HG03575 (cell line): ENCODE results near the gene LRSAM1.

Source experiments
- ATAC-seq: cut with Tn5 transposase; IDR thresholded peaks from one replicate; pipeline ENCODE4 v1.9.1; 2021; ENCODE audit not compliant: unreplicated experiment, insufficient number of reproducible peaks, low FRiP score; ENCODE audit errors: extremely low read depth

Gene LRSAM1

GRCh38 chr9:127423934-127424675 is 27.2 kb upstream of the LRSAM1 start, which contains the start of gene ZNF79:
ZNF79 (plus strand) TSS chr9:127424382; CDS start chr9:127424788, 406 bp downstream.
- no peak for ATAC-seq

DNA sequence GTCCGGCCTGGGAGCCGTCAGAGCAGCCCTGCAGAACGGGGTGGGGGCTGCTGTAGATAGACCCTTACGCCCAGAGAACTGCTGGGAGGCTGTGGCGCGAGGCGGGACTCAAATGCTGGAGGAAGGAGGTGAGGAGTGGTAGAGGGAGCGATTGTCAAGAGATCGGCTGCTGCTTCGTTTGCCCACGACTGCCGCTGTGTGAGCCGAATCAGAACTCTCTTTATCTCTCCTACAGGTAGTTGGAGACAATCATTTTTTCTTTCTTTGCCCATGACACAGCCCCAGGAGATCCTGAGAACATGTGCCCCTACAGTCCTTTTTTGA is 26.7 kb upstream of the LRSAM1 start:
- ATAC-seq, result no peak

GRCh38 chr9:127426756-127427155 is 24.6 kb upstream of the LRSAM1 start:
- ATAC-seq, result no peak

- ATAC-seq, result no peak
Measured at GRCh38 chr9:127428348-127428747, 23.0 kb upstream of the LRSAM1 start.

GRCh38 chr9:127430415-127430814 is 20.9 kb upstream of the LRSAM1 start:
- no peak for ATAC-seq

GRCh38 chr9:127437497-127438264 is 13.6 kb upstream of the LRSAM1 start:
- ATAC-seq, result no peak

- ATAC-seq, result no peak
Measured at GRCh38 chr9:127438394-127438793, 12.9 kb upstream of the LRSAM1 start.

DNA sequence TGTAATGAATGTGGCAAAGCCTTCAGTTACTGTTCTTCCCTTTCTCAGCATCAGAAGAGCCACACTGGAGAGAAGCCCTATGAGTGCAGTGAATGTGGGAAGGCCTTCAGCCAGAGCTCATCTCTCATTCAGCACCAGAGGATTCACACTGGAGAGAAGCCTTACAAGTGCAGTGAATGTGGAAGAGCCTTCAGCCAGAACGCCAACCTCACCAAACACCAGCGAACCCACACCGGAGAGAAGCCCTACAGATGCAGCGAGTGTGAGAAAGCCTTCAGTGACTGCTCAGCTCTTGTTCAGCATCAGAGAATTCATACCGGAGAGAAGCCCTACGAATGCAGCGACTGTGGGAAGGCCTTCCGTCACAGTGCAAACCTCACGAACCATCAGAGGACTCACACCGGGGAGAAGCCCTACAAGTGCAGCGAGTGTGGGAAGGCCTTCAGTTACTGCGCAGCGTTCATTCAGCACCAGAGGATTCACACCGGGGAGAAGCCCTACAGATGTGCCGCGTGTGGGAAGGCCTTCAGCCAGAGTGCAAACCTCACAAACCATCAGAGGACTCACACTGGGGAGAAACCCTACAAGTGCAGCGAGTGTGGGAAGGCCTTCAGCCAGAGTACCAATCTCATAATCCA is 6.9 kb upstream of the LRSAM1 start:
- ATAC-seq, result no peak

DNA sequence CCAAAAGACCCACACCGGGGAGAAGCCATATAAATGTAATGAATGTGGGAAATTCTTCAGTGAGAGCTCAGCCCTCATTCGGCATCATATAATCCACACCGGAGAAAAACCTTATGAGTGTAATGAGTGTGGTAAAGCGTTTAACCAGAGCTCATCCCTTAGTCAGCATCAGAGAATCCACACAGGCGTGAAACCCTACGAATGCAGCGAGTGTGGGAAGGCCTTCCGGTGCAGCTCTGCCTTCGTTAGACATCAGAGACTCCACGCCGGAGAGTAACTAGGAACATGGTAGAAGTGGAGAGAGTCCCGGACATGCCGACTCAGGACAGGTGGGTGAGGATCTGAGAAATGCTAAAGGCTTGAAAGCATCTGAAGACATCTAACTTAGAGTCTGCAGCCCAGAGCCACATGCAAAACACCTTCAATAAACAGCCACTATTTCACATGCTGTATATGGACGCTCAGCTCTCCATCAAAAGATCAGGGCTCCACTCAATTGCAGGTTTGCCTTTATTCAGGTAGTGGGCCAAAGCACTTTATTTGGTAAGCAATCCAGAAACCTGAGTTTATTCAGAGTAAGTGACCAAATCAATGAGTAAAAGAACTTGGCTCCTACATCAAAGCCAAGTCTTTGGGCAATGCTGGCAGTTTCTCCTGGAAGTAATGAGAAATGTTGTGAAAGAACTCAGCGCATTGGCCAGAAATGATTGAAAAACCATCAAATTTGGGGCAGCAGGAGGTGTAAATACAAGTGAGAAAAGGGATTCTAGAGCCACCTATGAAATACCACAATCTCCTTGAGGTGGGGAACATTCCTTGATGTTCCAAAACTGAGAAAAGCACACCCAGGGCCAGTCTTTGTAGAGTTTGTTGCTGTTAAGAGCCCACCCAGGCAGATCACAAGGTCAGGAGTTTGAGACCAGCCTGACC is 6.1 kb upstream of the LRSAM1 start:
- no peak for ATAC-seq

DNA sequence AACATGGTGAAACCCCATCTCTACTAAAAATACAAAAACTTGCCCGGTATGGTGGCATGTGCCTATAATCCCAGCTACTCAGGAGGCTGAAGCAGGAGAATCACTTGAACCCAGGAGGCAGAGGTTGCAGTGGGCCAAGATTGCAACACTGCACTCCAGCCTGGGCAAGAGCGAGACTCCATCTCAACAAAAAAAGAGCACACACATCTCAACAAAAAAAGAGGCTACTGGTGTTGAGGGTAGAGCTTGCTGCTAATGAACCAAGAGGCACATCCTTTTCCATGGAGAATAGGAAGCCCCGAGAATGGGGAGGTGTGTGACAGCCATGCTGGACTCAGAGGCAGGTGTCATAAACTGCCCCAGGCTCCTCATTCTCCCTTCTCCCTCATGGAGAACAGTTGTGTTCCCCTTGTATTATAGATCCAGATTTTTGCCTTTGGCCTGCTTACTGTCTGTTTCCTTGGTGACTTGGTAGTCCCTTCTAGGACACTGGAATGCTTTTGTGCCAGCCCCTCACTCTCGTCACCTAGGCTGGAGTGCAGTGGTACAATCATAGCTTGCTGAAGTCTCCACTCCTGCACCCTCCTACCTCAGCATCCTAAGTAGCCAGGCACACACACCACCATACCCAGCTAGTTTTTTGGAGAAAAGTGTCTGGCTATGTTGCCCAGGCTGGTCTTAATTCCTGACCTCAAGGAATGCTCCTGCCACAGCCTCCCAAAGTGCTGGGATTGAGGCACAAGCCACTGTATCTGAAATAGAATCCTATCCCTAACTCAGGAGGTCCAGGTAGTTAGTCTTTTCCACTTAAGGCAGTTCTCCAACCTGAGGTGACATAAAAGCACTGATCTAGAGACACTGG is 5.2 kb upstream of the LRSAM1 start:
- ATAC-seq, result no peak

GRCh38 chr9:127446713-127447415 is 4.4 kb upstream of the LRSAM1 start:
- ATAC-seq, result no peak

- ATAC-seq, result no peak
Measured at GRCh38 chr9:127447416-127448111, 3.7 kb upstream of the LRSAM1 start.

GRCh38 chr9:127448112-127448805 is 3.1 kb upstream of the LRSAM1 start:
- no peak for ATAC-seq

- no peak for ATAC-seq
Measured at GRCh38 chr9:127449332-127449966, 1.9 kb upstream of the LRSAM1 start.

- ATAC-seq, result no peak
Measured at GRCh38 chr9:127450243-127450760, 1.0 kb upstream of the LRSAM1 start.

DNA sequence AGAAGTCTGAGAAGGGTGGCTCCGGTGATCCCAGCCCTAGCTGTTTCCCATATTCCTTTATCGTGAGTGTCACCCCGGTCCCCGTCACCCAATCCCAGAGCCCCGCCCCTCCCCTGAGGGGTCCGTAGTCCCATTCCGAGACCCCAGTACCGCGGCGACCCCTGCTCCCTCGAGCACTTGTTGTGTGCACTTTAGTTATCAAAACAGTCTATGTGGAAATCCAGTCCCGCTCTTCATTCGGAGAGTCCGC is 223 bp downstream of the LRSAM1 start:
- no peak for ATAC-seq
